ENCODE results near the gene RUFY4. TPM values are rescaled to one million over a fixed set of nuclear protein-coding genes. Genes with fewer than 3 reads are reported as not detected.

The RUFY4 gene
- total RNA-seq, 1 donor from 2014 or later, result not detected

DNA sequence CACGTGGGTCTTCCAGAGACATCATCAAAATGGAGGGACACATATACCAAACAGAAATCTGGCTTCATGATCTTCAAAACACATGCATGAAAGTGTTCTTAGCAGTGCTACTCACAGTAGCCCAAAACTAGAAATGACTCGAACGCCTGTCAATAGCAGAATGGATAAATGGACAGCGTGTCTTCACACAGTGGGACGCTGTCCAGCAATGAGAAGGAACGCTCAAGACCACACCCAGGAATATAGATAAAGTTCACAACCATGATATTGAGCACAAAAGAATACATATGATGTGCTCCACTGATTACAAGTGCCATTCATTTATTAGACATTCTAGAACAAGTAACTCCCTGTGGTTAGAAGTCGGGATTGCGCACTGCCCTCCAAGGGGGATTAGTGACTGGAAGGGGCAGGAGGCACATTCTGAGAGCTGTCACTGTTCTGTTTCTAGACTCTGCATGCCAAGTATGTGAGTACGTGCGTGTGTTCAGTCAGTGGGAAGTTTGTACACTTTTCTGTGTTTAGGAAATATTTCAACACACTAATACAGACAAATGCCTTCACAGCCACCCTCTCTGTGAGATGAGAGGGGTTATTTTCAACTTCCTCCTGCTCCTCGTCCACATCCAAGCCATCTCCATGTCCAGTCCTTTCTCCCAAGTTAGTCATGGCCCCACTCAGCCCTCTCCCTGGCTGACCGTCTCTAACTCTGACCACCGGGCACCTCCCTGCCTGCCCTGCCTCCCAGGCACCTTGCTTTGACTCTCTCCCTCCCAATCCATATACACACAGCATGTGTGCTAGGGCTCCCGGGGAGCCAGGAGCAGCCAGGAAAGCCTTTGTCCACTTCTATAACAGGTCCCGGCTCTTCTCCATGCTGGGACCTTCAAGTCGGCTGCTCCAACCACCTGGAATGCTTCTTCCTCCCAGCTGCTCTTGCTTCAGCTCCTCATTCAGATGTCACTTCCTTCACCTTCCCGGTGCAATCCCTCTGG lies 39.4 kb upstream of the RUFY4 start:
- intact Hi-C loops (cut with DNase I), result no loop called here
- no peak for DNase-seq
- H3K4me1 ChIP-seq, result peaks cover 10% of the 10 kb centered on the region
- TF ChIP-seq, protein P1, sequence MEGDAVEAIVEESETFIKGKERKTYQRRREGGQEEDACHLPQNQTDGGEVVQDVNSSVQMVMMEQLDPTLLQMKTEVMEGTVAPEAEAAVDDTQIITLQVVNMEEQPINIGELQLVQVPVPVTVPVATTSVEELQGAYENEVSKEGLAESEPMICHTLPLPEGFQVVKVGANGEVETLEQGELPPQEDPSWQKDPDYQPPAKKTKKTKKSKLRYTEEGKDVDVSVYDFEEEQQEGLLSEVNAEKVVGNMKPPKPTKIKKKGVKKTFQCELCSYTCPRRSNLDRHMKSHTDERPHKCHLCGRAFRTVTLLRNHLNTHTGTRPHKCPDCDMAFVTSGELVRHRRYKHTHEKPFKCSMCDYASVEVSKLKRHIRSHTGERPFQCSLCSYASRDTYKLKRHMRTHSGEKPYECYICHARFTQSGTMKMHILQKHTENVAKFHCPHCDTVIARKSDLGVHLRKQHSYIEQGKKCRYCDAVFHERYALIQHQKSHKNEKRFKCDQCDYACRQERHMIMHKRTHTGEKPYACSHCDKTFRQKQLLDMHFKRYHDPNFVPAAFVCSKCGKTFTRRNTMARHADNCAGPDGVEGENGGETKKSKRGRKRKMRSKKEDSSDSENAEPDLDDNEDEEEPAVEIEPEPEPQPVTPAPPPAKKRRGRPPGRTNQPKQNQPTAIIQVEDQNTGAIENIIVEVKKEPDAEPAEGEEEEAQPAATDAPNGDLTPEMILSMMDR (IDR thresholded peaks at IDR 0.05), result no peak
- H3K9me3 ChIP-seq, result no peaks in the 10 kb centered on the region
- H3K27ac ChIP-seq, result no peak overlapping the region
- H3K36me3 ChIP-seq, result no peaks in the 10 kb centered on the region
- ATAC-seq, result no peak
- no peak overlapping the region for H3K4me3 ChIP-seq
- peaks cover 14% of the 10 kb centered on the region for H3K27me3 ChIP-seq (ENCODE audit: low read depth)

DNA sequence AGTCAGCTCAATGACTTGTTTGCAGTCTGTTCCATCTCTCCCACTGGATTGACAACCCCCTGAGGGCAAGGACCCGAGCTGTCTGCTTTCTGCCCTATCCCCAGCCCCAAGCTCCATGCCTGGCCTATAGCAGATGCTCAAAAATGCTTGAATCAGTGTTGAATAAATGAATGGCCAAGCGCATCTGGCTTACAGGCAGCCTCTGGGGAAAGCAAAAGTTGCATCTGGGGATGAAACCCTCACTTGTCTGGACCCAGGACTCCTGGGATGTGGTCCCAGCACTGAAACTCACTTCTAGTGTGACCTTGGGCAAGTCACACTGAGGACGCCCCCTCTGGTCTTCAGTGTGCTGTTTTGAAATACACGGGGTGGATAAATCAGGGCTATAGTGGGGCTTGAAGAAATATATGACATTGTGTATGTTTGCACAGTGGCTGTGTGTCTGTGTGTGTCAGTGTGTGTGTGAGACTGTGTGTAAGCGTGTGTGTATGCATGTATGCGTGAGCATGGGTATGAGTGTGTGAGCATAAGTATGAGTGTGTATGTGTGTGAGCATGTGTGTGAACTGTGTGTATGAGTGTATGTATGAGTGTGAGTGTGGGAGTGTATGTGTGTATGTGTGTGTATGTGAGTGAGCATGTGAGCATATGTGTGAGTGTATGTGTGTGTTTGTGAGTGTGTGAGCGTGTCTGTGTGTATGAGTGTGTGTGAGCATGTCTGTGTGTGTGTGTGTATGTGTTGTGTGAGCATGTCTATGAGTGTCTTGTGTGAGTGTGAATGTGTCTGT lies 38.5 kb upstream of the RUFY4 start:
- no peak overlapping the region for H3K4me3 ChIP-seq
- peaks cover 10% of the 10 kb centered on the region for H3K4me1 ChIP-seq
- DNase-seq (no peak), ATAC-seq (no peak)
- TF ChIP-seq, protein P1 (IDR thresholded peaks at IDR 0.05), result no peak
- H3K9me3 ChIP-seq, result no peaks in the 10 kb centered on the region
- no peak overlapping the region for H3K27ac ChIP-seq
- intact Hi-C loops (cut with DNase I), result no loop called here
- H3K27me3 ChIP-seq (ENCODE audit: low read depth), result peaks cover 14% of the 10 kb centered on the region
- no peaks in the 10 kb centered on the region for H3K36me3 ChIP-seq

DNA sequence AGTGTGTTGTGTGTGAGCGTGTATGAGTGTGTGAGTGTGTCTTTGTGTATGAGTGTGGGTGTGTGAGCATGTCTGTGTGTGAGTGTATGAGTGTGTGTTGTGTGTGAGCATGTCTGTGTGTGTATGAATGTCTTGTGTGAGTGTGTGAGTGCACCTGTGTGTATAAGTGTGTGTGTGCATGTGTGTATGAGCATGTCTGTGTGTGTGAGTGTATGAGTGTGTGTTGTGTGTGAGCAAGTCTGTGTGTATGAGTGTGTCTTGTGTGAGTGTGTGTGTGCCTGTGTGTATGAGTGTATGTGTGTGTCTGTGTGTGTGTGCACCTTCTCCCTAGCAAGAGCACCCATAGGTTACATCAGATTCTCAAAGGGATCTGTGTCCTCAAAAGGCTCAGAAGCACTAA lies 37.8 kb upstream of the RUFY4 start:
- Histone ChIP-seq H3K4me1 (peaks cover 10% of the 10 kb centered on the region), H3K4me3 (no peak overlapping the region), H3K27ac (no peak overlapping the region), H3K27me3 (ENCODE audit: low read depth) (peaks cover 14% of the 10 kb centered on the region), H3K36me3 (no peaks in the 10 kb centered on the region), H3K9me3 (no peaks in the 10 kb centered on the region)
- no peak for DNase-seq
- ATAC-seq, result no peak
- TF ChIP-seq, protein P1 (IDR thresholded peaks at IDR 0.05), result no peak
- intact Hi-C loops (cut with DNase I), result no loop called here

DNA sequence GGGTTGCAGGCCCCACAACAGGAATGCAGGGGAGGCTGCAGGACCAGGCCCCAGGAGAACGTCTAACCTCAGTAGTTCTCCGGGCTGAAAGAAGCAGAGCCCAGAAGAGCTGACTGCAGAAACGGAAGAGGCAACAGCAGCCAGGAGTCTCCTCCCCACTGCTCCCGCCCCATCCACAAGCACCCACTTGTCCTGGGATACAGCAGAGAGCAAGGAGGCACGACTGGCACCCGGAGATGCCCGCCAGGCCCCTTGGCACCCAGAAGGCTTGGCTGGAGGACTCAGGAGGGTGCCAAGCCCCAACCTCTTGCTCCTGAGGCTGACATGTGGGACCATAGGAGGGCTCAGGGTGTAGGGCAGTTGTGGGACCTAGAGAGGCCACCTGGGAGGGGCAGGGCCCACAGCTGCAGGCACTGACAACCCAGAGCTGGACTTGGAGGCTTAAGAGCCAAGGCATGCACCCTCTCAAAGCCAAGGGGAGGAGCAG lies 37.2 kb upstream of the RUFY4 start:
- TF ChIP-seq, protein P1 (IDR thresholded peaks at IDR 0.05), result no peak
- Histone ChIP-seq H3K4me1 (peaks cover 10% of the 10 kb centered on the region), H3K27ac (no peak overlapping the region), H3K9me3 (no peaks in the 10 kb centered on the region), H3K27me3 (ENCODE audit: low read depth) (peaks cover 14% of the 10 kb centered on the region), H3K36me3 (no peaks in the 10 kb centered on the region), H3K4me3 (no peak overlapping the region)
- intact Hi-C loops (cut with DNase I), result no loop called here
- no peak for ATAC-seq
- no peak for DNase-seq

DNA sequence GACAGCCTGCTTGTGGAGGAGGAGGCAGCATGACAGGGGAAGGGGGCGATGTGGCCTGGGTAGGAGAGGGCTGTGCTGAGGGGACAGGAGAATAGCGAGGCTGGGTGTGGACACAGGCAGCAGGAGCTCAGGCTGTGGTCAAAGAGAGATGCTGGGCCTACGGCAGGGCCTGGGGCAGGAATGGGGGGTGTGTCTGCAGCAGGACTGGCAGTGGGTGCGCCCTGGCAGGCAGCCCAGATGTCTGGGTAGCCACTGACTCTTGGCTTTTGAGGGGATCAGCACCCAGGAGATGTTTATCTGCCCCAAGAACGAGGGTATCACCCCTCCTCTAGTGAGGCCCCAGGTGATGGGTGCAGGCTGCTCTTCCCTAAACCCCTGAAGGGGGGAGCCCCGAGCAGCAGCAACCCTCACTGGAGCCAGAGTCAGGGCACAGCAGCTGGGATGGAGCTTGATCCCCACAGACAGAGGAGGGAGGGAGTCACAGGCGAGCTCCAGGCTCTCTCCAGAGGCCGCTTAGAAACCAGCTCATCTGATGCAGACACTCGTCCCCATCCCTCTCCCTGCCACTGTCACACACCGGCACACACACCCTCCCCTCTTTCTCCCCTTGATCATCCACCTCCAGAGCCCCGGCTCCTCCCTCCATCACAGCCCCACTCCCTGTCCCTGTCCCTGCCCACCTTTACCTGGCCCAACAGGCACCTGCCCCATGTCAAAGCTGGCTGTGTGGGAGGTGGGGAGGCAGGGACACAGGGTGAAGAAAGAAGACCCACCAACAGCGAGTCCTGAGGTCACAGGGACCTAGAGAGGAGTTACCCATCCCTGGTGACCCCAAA lies 36.5 kb upstream of the RUFY4 start:
- no peak for ATAC-seq
- H3K36me3 ChIP-seq, result no peaks in the 10 kb centered on the region
- H3K4me3 ChIP-seq, result no peak overlapping the region
- H3K4me1 ChIP-seq, result peaks cover 10% of the 10 kb centered on the region
- H3K27me3 ChIP-seq (ENCODE audit: low read depth), result peaks cover 14% of the 10 kb centered on the region
- TF ChIP-seq, protein P1 (IDR thresholded peaks at IDR 0.05), result no peak
- H3K27ac ChIP-seq, result no peak overlapping the region
- H3K9me3 ChIP-seq, result no peaks in the 10 kb centered on the region
- intact Hi-C loops (cut with DNase I), result no loop called here
- DNase-seq, result no peak

Measured in lower lobe of right lung (tissue), 2 donors.